Ovary (tissue), 3 donors: Measurements from ENCODE around the gene FAM117B.

Source experiments
- CTCF ChIP-seq, 3 donors: fragments of 450-650 bp in 2 of 3; fragments of 200-600 bp in 1 of 3; IDR thresholded peaks; one replicate each; pipeline versions ENCODE4 v1.5.1 to v1.8.0; 2016 to 2022; ENCODE audit warnings: antibody characterized with exemption in 3 of 3, mild to moderate bottlenecking in 1 of 3
- POLR2A ChIP-seq: fragments of 450-650 bp; IDR thresholded peaks from one replicate; pipeline ENCODE4 v1.6.1; 2017; ENCODE audit warnings: antibody characterized with exemption, mild to moderate bottlenecking, moderate library complexity
- donor health status: DM: no; HTN: no; CAD: no.

GRCh38 chr2:202758604-202759003, 123.8 kb downstream of the FAM117B start:
- TF ChIP-seq CTCF (IDR thresholded peaks at IDR 0.05), result no peak
- TF ChIP-seq POLR2A, result no peak
